Nephron (organoid): ENCODE results near the gene PHF21A.

Experiments
- H3K27ac Mint-ChIP-seq, 3 experiments: 2 replicates each; pipeline ENCODE4 v1.8.0; 2020; ENCODE audit warnings: mixed read lengths in 3 of 3, mild to moderate bottlenecking in 2 of 3, moderate library complexity in 1 of 3
- H3K27me3 Mint-ChIP-seq: 2 replicates; pipeline ENCODE4 v1.8.0; 2021; ENCODE audit warnings: low read depth, mild to moderate bottlenecking, moderate library complexity, mixed read lengths
- H3K36me3 Mint-ChIP-seq: 2 replicates; pipeline ENCODE4 v1.8.0; 2020; ENCODE audit warnings: low read depth, mixed read lengths
- H3K4me1 Mint-ChIP-seq: 2 replicates; pipeline ENCODE4 v1.8.0; 2020; ENCODE audit warnings: mixed read lengths
- H3K4me3 Mint-ChIP-seq, 3 experiments: 2 replicates each; pipeline ENCODE4 v1.8.0; 2020; ENCODE audit warnings: mild to moderate bottlenecking in 3 of 3, mixed read lengths in 3 of 3, moderate library complexity in 2 of 3
- H3K9me3 Mint-ChIP-seq: 2 replicates; pipeline ENCODE4 v1.8.0; 2020; ENCODE audit warnings: mixed read lengths
- CTCF ChIP-seq, 3 experiments: fragments of 200-600 bp; sonication (generic); IDR thresholded peaks; one replicate each; pipeline ENCODE4 v1.5.0; 2021; ENCODE audit warnings: antibody characterized with exemption in 3 of 3; ENCODE audit not compliant: unreplicated experiment in 3 of 3

Gene PHF21A

GRCh38 chr11:46049325-46049897, 71.8 kb downstream of the PHF21A start:
- no peak for TF ChIP-seq CTCF (IDR thresholded peaks at IDR 0.05; ENCODE audit: unreplicated experiment in 3 of 3)
- H3K27ac Mint-ChIP-seq, result peak overlapping the region; percentile 97 to 99 (median 99)
- H3K9me3 Mint-ChIP-seq, result no peaks in the 10 kb centered on the region
- H3K4me1 Mint-ChIP-seq, result peaks cover 47% of the 10 kb centered on the region
- peaks cover 23% of the 10 kb centered on the region for H3K36me3 Mint-ChIP-seq
- no peaks in the 10 kb centered on the region for H3K27me3 Mint-ChIP-seq
- peak overlapping the region; percentile 3 to 49 (median 19) for H3K4me3 Mint-ChIP-seq

GRCh38 chr11:46048198-46048597, 73.1 kb downstream of the PHF21A start:
- H3K36me3 Mint-ChIP-seq, result peaks cover 23% of the 10 kb centered on the region
- peaks cover 47% of the 10 kb centered on the region for H3K4me1 Mint-ChIP-seq
- H3K27ac Mint-ChIP-seq, result peak overlapping the region in 1 of 3 experiments; percentile 12
- no peak for TF ChIP-seq CTCF (IDR thresholded peaks at IDR 0.05; ENCODE audit: unreplicated experiment in 3 of 3)
- no peaks in the 10 kb centered on the region for H3K27me3 Mint-ChIP-seq
- H3K4me3 Mint-ChIP-seq, result no peak overlapping the region
- H3K9me3 Mint-ChIP-seq, result no peaks in the 10 kb centered on the region

- Mint-ChIP-seq H3K36me3 (peaks cover 27% of the 10 kb centered on the region), H3K4me1 (peaks cover 47% of the 10 kb centered on the region), H3K9me3 (no peaks in the 10 kb centered on the region), H3K27me3 (no peaks in the 10 kb centered on the region), H3K4me3 (no peak overlapping the region), H3K27ac (peak overlapping the region in 1 of 3 experiments; percentile 12)
- no peak for TF ChIP-seq CTCF (IDR thresholded peaks at IDR 0.05; ENCODE audit: unreplicated experiment in 3 of 3)
These were observed 73.7 kb downstream of the PHF21A start for GRCh38 chr11:46047520-46047919.

- no peaks in the 10 kb centered on the region for H3K9me3 Mint-ChIP-seq
- H3K27ac Mint-ChIP-seq, result no peak overlapping the region
- no peaks in the 10 kb centered on the region for H3K27me3 Mint-ChIP-seq
- peaks cover 27% of the 10 kb centered on the region for H3K36me3 Mint-ChIP-seq
- peaks cover 34% of the 10 kb centered on the region for H3K4me1 Mint-ChIP-seq
- no peak overlapping the region for H3K4me3 Mint-ChIP-seq
- no peak for TF ChIP-seq CTCF (IDR thresholded peaks at IDR 0.05; ENCODE audit: unreplicated experiment in 3 of 3)
These were observed 75.4 kb downstream of the PHF21A start for GRCh38 chr11:46045811-46046210.

- Mint-ChIP-seq H3K4me3 (no peak overlapping the region), H3K9me3 (no peaks in the 10 kb centered on the region), H3K4me1 (peaks cover 30% of the 10 kb centered on the region), H3K27ac (peak overlapping the region; percentile 23 to 49 (median 37)), H3K36me3 (peaks cover 27% of the 10 kb centered on the region), H3K27me3 (no peaks in the 10 kb centered on the region)
- no peak for TF ChIP-seq CTCF (IDR thresholded peaks at IDR 0.05; ENCODE audit: unreplicated experiment in 3 of 3)
These were observed 76.7 kb downstream of the PHF21A start for GRCh38 chr11:46044601-46045000.

- Mint-ChIP-seq H3K4me1 (peaks cover 11% of the 10 kb centered on the region), H3K9me3 (no peaks in the 10 kb centered on the region), H3K4me3 (no peak overlapping the region), H3K36me3 (peaks cover 4% of the 10 kb centered on the region), H3K27ac (peak overlapping the region in 2 of 3 experiments; percentile 33 to 39), H3K27me3 (no peaks in the 10 kb centered on the region)
- no peak for TF ChIP-seq CTCF (IDR thresholded peaks at IDR 0.05; ENCODE audit: unreplicated experiment in 3 of 3)
These were observed 81.3 kb downstream of the PHF21A start for GRCh38 chr11:46039990-46040389.
